HG03095 (cell line): ENCODE data around the gene COL27A1.

Experiments used
- ATAC-seq: cut with Tn5 transposase; IDR thresholded peaks from one replicate; pipeline ENCODE4 v1.9.1; 2021; ENCODE audit warnings: moderate library complexity; ENCODE audit not compliant: unreplicated experiment

The COL27A1 gene

DNA sequence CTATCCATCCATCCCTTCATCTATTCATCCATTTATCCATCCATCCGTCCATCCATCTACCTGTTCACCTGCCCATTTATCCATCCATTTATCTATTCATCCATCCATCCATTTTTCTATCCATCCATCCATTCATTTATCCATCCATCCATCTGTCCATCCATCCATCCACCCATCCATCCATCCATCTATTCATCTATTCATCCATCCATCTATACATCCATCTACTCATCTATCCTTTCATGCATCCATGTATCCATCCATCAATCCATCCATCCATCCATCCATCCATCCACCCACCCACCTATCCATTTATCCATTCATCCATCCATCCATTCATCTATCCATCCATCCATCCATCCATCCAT is 10.8 kb downstream of the COL27A1 start:
- ATAC-seq, result no peak

DNA sequence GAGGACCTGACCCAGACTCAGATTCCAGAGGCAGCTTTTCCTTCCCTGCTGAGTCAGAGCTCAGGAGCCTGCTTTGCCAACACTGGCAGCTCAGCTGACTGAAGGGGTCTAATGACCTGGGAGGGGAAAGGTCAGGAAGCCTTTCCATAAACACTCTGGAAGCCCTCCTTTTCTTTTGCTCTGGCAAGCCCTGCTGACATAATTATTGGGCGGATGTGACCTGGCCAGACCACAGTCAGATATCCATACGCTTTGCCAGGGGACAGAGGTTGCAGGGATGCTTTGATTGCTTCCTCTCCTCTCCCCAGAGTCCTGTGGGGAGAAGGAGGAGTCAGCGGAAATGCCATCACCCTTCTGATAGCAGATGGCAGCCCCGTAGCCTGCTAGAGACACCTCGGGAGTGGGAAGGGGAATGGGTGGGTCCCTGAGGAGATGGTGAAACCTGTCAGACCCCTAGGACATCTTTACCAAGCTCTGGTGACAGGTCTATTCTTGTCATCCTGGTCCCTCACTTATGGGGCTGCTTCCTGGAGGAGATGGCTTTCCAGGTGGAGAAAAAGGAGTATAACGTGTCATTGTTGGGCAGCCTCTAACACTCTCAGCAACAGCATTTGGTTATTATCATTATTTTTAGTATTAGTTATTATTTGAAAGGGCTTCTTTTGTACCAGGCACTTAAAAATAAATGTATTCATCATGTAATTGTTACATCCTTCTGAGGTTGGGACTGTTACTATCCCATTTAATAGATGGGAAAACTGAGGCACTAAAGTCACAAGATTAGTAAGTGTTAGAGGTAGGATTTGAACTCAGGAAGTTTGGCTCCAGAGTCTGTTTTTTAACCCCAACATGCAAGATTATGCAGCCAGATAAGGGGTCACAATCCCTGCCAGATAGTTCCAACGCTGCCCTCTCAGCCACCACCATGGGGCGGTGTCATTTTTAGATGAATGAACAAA is 11.6 kb downstream of the COL27A1 start:
- ATAC-seq, result no peak

DNA sequence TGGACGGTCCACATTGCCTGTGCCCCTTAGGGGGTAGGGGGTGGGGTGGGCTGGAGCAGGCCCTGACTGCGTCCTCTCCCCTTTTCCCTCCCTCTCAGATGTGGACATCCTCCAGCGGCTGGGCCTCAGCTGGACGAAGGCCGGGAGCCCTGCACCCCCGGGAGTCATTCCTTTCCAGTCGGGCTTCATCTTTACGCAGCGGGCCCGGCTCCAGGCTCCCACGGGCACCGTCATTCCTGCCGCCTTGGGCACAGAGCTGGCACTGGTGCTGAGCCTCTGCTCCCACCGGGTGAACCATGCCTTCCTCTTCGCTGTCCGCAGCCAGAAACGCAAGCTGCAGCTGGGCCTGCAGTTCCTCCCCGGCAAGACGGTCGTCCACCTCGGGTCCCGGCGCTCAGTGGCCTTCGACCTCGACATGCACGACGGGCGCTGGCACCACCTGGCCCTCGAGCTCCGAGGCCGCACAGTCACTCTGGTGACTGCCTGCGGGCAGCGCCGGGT is 12.3 kb downstream of the COL27A1 start:
- no peak for ATAC-seq

DNA sequence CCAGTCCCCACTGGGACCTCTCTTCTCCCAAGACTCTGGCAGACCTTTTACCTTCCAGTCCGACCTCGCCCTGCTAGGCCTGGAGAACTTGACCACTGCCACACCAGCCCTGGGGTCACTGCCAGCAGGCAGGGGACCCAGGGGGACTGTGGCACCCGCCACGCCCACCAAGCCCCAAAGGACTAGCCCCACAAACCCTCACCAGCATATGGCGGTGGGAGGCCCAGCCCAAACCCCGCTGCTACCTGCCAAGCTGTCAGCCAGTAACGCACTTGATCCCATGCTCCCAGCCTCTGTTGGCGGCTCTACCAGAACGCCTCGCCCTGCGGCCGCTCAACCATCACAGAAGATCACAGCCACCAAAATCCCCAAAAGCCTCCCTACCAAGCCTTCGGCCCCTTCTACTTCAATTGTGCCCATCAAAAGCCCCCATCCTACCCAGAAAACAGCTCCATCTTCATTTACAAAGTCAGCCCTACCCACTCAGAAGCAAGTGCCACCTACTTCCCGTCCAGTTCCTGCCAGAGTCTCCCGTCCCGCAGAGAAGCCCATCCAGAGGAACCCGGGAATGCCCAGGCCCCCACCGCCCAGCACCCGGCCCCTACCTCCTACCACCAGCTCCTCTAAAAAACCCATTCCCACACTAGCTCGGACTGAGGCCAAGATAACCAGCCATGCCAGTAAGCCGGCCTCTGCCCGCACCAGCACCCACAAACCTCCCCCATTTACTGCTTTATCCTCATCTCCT is 13.1 kb downstream of the COL27A1 start:
- no peak for ATAC-seq

DNA sequence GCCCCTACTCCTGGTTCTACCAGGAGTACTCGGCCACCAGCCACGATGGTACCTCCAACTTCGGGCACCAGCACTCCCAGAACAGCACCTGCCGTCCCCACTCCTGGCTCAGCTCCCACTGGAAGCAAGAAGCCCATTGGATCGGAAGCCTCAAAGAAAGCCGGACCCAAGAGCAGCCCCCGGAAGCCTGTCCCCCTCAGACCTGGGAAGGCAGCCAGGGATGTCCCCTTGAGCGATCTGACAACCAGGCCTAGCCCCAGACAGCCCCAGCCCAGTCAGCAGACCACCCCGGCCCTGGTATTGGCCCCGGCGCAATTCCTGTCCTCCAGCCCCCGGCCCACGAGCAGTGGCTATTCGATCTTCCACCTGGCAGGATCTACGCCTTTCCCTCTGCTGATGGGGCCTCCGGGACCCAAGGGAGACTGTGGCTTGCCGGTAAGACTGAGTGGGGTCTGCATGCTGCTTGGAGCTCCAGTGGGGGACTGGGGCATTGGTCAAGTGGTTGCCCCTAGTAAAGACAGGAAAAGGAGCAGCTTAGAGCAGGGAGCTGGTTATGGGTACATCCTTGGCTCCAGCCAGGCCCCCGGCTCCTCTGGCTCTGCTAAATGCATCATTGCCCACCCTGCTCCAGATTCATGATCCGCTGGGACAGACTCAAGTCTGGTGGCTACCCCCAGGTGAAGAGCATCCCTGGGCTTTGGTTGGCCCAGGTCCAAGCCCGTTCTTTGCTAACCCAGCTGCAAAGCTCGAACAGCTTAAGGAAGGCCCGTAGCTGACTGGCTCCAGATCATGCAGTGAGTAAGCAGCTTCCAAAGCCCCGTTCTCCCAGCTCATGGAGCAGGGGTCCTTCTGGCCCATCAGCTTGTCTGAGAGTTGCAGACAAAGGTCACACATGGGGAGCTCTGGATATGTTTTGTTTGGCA is 14.0 kb downstream of the COL27A1 start:
- ATAC-seq, result no peak

DNA sequence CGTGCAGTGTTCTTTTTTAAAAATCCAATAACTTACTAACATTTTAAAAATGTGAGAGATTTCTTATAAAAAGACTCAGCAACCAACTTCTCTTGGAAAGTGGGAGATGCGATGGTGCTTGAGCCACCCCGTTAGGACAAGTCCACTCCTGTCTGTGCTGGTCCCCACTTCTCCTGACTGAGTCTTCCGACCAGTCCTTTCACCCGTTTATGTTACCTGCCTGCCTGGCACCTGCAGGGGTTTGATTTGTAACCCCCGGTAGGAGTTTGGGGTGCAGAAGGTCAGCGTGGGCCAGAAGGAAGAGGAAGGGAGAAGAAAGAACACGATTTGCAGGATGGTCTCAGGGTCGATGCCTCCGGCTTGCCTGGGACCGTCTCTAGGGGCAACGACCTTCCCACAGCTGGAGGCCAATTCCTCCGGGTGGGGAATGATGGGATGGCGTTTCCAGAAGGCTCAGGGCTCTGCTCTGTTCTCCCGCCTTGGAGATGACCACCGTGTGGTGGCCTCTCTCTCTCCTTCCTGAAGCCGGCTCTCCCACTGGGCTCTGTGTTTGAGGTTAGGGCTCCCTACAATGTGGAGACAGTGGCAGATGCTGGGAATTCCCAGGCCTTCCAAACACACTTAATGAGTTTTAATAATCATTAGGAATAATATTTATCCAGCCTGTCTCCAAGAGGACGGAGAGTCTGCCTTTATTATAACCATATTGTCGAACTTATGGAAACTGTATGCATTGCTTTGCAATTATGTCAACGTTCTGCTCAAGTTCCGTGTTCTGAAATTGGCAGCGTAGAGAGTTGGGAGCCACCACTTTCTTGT is 14.8 kb downstream of the COL27A1 start:
- ATAC-seq, result no peak

GRCh38 chr9:114170771-114171461 is 15.6 kb downstream of the COL27A1 start:
- ATAC-seq, result no peak

GRCh38 chr9:114171500-114171899 is 16.2 kb downstream of the COL27A1 start:
- no peak for ATAC-seq

- ATAC-seq, result no peak
Measured at GRCh38 chr9:114172981-114173833, 17.9 kb downstream of the COL27A1 start.

GRCh38 chr9:114174557-114174875 is 19.2 kb downstream of the COL27A1 start:
- no peak for ATAC-seq

- ATAC-seq, result no peak
Measured at GRCh38 chr9:114174876-114175771, 19.8 kb downstream of the COL27A1 start.

DNA sequence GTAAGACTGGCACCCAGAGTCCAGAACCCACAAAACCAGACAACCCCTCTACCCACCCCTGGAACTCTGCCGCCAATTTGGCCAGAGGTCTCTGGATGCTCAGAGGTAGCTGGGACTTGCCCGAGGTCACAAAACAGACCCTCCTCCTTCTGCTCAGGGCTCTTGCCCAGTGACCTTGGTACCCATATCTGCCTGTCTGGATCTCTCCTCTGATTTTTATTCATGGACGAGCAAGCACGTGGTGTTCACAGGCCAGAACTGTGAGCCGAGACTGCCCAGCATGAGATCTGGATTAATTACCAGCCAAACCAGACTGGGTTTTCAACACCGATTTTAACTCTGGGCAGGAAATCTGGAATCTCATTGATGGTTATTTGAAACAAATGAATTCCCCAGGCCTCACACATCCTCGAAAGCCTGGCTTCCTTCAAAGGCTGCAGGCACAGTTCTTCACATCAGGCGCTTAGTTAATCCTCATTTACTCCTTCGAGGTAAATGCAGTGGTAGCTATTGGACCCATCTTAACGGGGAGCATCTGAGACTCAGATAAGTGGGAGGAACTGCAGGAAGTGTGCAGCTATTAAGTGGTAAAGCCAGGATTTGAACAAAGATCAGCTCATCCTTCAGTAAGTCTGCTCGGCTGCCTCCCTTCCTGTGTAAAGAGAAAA is 21.4 kb downstream of the COL27A1 start:
- no peak for ATAC-seq

- no peak for ATAC-seq
Measured at GRCh38 chr9:114177423-114178064, 22.2 kb downstream of the COL27A1 start.

DNA sequence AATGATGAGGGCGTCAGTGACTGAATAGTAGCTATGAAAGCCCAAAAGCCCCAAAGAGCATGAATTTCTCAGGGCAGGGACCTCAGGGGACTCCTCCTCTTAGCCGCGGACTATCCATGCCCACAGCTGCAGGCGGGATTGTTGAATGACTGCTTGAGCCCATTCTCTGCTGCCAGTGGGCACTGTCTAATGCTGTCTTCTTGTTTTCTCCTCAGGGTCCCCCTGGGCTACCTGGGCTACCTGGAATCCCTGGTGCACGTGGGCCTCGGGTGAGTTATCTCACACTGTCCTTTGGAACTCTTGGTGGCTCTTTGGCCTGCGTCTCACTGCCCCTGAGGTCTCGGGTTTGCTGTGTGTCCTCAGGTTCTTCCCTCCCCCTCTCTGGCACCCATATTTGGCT is 22.7 kb downstream of the COL27A1 start:
- no peak for ATAC-seq

- ATAC-seq, result no peak
Measured at GRCh38 chr9:114178756-114179450, 23.6 kb downstream of the COL27A1 start.

- no peak for ATAC-seq
Measured at GRCh38 chr9:114179516-114179915, 24.2 kb downstream of the COL27A1 start.
